ENCODE results near the gene ADARB1.

DNA sequence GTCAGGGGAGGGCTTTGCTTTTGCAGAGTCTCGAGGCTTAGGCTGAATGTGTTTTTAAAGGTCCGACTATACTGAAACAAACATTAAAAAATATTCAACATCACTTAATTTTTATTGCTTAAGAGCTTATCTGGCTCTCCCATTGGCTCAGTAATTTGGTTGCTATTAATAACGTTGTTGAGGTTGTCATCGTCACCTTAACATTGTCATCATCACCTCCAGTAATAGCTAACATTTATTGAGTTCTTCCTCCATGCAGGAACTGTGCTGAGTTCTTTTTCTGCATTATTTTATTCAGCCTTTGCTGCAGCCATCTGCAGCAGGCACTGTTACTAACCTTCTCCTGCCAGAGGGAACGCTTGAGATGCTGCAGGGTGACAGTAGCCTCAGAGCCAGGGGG is 40.1 kb downstream of the ADARB1 start:
- TF ChIP-seq, protein P1, sequence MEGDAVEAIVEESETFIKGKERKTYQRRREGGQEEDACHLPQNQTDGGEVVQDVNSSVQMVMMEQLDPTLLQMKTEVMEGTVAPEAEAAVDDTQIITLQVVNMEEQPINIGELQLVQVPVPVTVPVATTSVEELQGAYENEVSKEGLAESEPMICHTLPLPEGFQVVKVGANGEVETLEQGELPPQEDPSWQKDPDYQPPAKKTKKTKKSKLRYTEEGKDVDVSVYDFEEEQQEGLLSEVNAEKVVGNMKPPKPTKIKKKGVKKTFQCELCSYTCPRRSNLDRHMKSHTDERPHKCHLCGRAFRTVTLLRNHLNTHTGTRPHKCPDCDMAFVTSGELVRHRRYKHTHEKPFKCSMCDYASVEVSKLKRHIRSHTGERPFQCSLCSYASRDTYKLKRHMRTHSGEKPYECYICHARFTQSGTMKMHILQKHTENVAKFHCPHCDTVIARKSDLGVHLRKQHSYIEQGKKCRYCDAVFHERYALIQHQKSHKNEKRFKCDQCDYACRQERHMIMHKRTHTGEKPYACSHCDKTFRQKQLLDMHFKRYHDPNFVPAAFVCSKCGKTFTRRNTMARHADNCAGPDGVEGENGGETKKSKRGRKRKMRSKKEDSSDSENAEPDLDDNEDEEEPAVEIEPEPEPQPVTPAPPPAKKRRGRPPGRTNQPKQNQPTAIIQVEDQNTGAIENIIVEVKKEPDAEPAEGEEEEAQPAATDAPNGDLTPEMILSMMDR (IDR thresholded peaks at IDR 0.05; ENCODE audit: borderline replicate concordance, extremely low read depth, low read length, poor library complexity, severe bottlenecking) = no peak
- no peak for TF ChIP-seq EZH2 (IDR thresholded peaks at IDR 0.05; ENCODE audit: borderline replicate concordance, low read depth, low read length, severe bottlenecking)
